Stimulated activated CD4-positive, alpha-beta T cell treated with anti-CD3 and anti-CD28 coated beads, Interleukin-15, amount 100 ng/mL, for 1 hour (primary cell): Measurements from ENCODE around the gene NXN.
"Not testable (repeated sequence)": the region's sequence is repeated elsewhere in the genome, so short reads cannot be mapped to it uniquely, and the experiment has no call there.

Experiments
- DNase-seq, 2 donors: peaks; one replicate each; pipeline ENCODE4 v3.0.0-alpha.2; 2020; ENCODE audit warnings: low read depth in 1 of 2, low spot score in 1 of 2

The NXN gene

DNA sequence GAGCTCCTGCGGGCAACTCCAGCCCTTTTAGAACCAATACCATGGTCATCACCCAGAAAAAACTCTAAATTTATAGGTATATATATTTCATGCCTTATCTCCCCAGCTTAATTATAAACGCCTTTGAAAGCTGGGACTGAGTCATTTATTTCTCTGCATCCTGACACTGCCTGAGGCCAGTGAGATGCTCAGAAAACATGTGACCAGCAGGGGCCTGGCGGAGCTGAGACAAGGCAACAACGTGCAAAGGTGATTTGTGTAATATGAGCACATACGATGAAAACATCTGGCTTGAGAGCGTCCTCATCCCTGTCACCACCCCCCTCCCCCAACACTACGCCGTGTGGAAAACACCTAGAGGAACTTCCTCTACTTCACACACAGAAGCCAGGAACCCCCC lies 22.7 kb downstream of the NXN start:
- no peak for DNase-seq

DNA sequence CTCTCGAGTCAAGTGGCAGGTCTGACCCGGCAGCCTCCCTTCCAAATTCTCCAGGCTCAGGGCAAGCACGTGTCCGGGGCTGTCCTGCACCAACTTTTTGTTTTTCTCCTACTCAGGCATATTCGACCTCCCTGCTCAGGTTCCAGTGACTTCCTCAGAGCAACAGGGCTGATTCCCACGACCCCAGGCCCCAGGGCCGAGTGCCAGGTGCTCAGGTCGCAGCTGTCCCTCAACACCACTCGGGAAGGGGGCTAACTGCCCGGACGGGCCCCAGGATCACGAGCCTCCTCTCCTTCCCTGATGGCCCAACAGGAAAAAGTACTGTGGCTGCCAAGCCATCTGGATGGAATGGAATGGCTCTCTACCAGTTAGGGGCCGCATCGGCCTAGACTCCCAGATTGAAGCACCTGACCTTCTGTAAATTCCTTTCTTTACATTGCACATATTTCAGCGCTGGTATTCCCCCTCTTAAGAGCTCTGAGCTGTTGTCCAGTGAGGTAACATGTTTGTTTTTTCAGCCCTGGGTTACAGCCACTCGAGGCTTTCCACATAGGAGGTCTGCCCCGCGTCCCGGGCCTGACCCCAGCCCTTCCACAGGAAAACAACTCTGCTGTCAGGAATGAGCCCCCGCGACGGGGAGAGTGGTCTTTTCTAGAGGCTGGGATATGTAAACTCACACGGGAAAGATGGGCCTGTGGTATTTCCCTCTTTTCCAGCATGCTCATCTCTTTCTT lies 25.0 kb downstream of the NXN start:
- no peak for DNase-seq

DNA sequence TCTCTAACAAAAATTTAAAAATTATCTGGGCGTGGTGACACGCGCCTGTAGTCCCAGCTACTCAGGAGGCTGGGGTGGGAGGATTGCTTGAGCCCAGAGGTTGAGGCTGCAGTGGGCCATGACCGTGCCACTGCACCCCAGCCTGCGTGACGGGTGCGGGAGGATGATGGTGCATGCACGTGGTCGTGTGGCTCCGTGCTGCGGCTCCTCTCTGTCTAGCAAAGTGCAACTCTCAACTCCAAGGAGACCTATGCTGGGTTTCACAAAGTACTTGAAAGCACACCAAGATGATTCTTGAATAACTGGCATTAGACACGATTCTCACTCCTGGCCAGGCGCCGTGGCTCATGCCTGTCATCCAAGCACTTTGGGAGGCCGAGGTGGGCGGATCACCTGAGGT lies 25.8 kb downstream of the NXN start:
- no peak for DNase-seq

DNA sequence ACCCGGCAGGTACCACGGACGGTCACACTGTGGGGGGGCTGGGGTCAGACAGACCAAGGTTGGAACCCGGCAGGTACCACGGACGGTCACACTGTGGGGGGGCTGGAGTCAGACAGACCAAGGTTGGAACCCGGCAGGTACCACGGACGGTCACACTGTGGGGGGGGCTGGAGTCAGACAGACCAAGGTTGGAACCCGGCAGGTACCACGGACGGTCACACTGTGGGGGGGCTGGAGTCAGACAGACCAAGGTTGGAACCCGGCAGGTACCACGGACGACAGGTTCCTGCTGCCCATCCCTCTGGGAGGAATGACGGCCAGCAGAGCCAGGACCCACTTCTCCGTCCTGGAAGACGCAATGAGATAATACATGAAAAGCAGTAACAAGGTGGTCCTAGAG lies 27.0 kb downstream of the NXN start:
- DNase-seq: peak in 1 of 2 donors; percentile 4

DNA sequence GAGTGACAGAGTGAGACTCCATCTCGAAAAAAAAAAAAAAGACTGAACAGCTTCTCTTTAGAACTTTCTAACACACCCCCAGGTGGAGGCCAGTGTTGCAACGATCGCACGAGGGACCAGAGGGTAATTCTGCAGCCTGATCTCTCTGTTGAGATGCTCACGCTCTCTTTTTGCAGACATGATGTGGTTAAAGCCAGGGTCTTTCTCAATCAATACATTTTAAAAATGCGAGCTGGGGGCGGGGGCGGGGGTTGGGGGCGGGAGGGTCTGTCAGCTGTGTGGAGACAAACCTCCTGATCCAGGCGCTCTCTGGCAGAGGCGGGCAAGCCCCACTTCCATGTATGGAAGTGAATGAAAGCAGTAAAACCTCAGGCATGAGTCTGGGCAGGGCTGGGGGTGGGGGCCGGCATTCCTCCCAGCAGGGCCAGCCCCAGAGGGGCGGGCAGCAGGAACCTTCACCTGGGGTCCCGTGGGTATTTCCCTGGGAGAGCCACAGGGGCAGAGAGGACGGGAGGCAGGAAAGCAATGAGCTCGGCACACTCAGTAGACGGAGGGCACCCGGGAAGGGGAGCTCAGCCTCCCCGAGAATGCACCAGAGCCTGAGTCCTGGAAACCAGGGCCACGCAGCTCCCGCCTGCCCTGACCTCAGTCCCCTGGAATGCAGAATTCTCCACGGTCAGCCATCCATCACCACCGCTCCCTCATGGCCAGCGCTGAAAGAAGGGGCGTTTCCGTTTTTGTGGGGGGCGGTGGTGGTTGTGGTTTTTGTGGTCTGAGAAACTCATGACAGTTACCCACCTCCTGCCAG lies 28.0 kb downstream of the NXN start:
- no peak for DNase-seq

DNA sequence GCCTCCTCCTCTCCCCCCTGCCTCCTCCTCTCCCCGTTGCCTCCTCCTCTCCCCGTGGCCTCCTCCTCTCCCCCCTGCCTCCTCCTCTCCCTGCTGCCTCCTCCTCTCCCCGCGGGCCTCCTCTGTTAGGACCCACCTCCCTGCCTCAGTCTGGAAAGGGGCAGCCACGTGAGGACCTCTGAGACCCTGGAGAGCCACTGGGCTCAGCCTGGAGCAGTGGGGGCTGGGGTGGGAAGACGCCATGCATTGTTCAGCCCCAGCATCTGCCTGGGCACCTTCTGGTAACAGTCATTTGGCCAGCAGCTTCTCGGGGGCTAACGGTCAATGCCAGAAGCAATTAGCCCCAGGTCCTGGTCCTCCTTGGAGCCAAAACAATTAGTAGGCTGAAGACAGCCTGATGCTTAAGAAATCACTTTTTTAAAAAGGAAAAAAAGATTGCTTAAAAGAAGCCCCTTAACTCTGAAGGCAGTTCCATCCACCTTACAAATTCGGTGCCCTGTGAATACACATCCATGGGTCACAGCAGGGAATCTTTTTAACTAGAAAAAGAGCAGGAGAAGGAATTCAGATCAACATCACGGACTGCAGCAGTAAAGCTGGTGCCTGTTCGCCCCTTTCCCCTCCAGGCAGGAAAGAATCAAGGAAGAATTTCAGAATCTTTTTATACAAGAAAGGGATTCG lies 29.8 kb downstream of the NXN start:
- no peak for DNase-seq

DNA sequence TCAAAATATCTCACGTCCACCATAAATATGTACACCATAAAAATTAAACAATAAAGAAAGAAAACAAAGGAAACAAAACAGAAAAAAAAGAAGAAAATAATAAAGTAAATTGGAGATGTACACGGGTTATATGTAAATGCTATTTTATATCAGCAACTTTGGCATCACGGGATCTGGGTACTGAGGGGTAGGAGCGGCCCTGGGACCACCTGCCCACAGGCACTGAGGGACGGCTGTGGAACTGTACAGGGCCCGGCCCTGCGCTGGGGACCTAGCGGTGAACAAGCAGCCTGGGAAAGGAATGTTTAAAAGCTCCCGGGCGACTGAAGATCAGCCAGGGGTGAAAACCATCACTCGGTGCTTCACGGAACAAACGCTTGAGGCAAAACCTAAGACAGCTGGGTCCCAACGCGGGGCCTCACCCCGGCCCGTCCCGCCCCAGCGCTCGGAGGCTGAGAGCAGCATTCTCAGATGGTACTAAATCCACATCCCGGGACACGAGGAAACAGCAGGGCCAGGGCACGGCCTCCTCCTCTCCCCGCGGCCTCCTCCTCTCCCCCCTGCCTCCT lies 31.2 kb downstream of the NXN start:
- DNase-seq: no peak

DNA sequence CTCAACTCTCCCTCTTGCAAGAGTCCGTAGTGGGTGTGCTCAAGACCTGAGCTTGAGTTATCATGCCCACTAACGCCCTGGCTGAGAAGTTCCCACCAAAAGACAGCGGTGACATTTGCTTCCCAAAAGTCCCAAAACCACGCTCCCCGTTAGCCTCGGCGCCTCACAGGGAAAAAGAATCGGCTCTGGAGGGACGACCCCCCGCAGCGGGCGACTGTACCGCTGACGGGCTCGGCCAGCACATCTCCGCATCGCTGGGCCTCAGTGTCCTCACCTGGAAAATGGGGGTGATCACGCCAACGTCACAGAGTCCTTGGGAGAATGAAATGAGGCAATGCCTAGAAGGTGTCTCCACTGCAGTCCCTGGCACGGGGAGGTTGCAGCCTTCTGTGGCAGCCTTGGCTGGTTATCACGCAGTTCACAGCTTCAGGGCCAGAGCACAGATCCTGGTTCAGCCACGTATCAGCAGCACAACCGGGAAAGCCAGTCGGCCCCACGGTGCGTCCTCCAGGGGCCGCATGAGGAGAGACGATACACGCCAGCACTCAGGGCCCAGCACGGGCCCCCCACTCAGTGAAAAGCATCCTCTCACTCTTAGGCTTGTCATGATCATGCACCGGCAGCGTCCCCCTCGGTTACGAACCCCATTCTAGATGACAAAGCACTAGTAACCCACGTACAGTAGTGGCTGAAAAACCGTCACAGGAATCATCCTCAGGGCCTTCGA lies 32.9 kb downstream of the NXN start:
- no peak for DNase-seq

DNA sequence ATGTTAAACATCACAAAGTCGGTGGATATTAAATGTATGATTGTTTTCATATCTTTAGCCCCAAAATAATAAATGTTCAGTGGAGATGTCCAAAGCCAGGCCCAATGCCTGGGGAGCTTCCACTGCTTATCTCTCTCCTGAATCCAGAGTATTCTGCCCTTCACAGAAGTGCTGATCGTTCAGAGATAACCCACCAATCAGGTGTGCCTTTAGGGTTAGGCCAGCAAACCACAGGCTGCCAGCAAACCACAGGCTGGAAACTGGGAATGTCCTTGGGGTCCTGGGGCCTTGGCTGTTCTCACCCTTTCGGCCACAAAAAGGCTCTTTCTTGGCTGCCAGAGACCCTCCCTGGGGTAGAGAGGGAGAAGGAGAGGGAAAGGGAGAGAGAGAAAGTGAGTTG lies 33.9 kb downstream of the NXN start:
- no peak for DNase-seq

DNA sequence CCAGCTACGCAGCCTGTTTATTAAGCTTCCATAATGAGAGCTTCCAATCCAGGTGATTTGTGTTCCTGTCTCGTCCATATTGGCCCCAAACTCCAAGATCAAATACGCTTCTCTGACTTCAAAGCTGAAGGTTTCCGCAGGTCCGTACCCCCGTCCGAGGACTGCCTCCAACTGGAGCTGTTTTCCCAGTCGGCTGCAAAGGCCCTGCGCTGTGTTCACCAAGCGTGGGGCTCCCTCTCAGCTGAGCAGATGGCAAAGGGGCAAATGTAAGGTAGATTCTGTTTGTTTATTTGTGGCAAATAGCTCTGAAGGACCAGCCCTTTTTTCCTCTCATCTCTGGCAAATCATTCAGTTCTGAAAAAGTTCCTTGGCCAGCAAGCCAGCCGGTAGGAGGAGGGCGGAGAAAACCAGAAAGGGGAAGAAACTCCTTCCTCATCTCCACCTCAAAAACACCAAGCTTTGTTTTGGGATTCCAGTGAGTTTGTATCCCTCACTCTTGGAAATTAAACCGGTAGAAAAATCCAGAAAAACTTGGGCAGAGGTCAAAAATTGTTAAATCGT lies 35.2 kb downstream of the NXN start:
- DNase-seq: no peak

DNA sequence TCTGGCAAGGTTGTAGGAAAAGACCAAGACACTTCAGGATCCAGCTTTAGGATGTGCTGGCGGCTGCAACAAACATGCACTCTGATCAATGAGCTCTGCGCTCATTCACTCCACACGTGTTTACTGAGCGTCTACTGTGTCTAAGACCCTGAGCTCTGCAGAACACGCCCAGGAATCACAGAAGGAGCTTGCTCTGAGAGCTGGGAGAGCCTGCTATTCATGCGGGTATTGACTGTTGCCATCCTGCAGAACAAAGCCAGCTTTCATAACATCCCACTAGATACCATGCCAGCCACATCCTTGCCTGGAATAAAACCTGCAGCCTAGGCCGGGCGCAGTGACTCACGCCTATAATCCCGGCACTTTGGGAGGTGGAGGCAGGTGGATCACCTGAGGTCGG lies 44.1 kb downstream of the NXN start:
- no peak for DNase-seq

DNA sequence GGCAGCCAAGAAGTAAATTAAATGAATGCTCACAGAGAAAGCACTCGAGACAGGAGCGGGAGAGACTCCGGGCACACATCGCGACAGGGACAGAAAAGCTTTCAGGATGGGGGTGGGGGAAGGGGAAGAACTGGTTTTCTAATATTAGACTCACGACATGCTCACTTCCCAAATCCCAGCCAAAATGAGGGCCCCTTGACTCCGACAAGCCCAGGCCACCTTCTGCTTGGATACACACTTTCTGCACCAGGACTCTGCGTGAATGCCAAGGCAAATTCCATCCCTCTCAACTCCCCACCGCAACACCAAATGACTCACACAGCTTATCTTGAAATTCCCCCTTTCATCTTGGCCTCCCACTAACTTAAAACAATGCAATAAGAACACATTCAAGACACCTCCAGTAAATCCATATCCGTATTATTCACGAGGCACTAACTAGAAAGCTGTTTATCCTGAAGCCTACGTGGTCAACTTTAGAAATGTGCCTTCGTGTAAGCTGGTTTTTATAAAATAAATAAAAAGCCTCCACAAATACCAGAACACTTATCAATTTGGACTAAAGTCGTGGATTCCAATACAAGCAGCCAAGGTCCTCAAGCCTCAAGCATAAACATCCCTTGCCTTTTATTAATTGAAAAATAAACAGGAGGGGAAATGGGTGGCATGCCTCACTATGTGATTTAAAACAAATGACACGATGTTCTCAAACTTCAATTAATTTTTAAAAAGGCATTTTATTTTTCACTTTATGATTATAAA lies 46.1 kb downstream of the NXN start:
- DNase-seq: no peak

DNA sequence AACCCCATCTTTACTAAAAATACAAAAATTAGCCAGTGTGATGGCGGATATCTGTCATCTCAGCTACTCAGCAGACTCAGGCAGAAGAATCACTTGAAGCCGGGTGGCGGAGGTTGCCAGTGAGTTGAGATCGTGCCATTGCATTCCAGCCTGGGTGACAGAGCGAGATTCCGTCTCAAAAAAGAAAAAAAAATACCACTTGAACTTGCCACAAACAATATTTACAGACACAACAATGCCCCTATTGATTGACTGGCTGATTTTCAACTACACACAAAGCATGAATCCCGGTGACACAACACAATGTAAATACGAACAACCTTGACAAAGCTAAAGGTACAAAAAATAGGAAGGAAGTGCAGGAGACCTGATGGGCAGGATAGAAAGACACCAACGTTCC lies 49.3 kb downstream of the NXN start:
- no peak for DNase-seq

DNA sequence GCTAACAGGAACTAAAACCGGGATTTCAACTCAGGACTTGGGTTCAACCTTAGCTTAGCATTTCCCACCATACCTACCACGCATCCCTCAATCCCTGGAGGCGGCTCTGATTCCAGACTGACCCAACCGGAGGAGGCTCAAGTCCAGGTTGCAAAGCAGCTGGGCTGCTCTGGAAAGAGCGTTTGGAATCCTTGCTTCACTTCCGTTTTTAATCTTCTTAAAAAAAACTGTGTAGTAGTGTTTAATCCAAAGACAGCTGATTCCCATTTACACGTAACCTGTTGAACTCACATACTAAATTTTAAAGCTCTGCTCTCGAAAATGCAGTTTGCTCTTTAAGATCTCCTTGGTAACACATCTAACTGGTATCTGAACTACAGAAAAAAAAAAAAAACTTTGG lies 50.0 kb downstream of the NXN start:
- DNase-seq: no peak

DNA sequence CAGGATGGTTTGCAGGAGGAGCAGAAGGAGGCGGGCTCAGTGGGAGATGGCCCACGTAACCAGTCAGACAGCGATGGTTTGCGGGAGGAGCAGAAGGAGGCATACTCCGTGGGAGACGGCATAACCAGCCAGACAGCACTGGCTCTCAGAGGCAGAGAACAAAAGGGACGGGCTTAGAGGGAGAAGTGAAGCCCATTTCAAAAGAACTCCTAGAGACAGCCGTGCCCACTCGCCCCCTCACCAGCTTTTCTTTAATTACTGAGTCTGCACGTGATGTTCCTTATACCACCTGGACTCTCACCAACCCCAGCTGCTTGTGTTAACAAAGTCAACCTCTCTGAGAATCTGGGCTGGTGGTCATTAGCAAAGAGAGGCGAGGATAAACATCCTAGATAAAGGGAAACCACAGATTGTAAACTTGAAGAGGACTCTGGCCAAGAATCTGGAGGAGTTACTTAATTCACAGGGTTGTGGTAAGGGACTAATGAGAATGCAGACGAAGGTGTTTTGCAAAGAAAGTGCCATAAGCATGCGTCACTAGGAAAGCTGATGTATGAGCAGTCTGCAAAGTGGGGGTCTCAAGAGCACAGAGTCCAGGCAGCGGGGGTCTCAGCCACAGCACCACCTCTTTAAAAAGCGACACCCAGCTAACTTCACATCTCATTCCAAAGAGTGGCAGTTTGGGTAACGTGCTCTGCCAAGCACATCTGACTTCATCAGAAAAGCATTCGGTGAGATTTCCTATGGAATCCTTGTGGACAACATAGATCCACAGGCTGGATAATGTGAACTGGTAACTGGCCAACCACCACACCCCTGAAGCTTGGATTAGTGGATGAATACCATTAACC lies 51.7 kb downstream of the NXN start:
- no peak for DNase-seq

DNA sequence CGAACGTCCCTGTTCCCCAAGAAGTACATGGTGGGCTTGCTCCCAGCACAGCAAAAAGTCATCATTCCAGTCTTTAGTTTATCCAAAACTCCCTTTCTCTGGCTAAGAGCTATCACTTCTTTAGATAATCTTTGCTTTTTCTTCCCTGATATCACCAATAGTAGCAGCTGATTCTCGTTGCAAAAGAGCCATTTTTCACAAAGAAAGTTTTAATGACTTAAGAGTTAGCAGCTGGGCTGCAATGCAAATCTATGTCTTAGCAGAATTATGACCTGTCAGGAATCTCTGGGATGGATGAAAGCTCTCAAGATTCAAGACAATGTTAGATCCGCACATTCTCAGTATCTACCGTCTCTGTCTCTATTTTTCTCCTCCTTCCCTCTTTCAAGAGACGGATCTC lies 53.8 kb downstream of the NXN start:
- DNase-seq: no peak

DNA sequence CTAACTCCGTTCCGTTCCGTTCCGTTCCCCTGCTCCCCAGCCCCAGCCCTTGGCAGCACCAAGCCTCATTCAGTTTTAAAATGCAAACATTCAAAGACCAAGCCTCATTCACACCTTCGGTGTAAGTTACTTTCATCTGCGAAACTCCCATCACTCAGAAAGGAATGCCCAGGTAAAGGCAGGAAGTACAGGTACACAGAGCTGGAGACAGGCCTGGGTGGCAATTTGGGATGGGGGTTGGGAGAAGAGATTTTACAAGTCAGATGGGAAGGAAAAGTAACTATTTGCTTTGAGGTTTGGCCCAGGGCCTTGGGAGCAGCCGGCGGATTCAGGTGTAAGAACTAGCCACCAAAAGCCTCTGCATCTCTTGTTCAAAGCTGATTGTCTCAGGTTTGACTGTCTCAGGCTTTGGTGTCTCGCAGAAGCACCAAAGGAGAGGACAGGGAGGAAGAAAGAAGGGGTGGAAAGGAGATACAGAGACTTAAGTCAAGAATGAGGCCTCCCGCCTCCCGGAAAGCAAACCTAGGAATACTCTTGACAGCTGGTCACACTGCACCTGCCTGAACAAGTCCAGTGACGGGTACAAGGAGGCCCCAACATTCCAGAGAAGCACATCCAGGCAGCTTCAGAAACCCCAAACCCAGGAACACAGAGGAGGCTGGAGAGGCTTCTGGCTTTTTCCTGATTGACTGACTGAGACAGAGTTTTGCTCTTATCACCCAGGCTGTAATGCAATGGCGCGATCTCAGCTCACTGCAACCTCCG lies 54.7 kb downstream of the NXN start:
- DNase-seq: no peak

DNA sequence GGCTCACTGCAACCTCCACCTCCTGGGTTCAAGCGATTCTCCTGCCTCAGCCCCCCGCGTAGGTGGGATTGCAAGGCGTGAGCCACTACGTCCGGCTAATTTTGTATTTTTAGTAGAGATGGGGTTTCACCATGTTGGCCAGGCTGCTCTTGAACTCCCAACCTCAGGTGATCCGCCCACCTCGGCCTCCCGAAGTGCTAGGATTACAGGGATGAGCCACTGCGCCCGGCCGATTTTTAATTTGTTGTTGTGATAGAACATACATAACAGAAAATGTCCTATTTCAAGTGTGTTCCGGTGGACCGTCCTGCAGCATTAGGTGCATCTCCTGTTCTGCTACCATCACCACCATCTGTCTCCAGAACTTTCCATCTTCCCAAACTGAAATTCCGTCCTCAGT lies 55.3 kb downstream of the NXN start:
- DNase-seq: not testable (repeated sequence)
